Neuronal stem cell (in vitro differentiated cells): ENCODE results near the gene SPSB1.
A peak's percentile ranks its signal among the peaks of the same experiment; 100 is the strongest.

ENCODE experiments used
- DNase-seq: peaks from one replicate; pipeline ENCODE4 v3.0.0-alpha.2; 2013; ENCODE audit warnings: low spot score
- H2AFZ ChIP-seq: one replicate; pipeline ENCODE4 v1.6.1; 2013; ENCODE audit warnings: mild to moderate bottlenecking, low read length, inconsistent platforms
- H2AK5ac ChIP-seq: 2 replicates; pipeline ENCODE4 v1.6.1; 2013; ENCODE audit warnings: low read depth, mild to moderate bottlenecking, inconsistent platforms, low read length, moderate library complexity, mixed read lengths
- H2BK120ac ChIP-seq: 2 replicates; pipeline ENCODE4 v1.6.1; 2013; ENCODE audit warnings: low read depth, mild to moderate bottlenecking, inconsistent platforms, low read length, moderate library complexity, mixed read lengths
- H2BK12ac ChIP-seq: one replicate; pipeline ENCODE4 v1.6.1; 2013; ENCODE audit warnings: low read length, inconsistent platforms
- H2BK15ac ChIP-seq: 2 replicates; pipeline ENCODE4 v1.6.1; 2013; ENCODE audit warnings: mild to moderate bottlenecking, low read length, inconsistent platforms, mixed read lengths
- H2BK5ac ChIP-seq: one replicate; pipeline ENCODE4 v1.6.1; 2013; ENCODE audit warnings: inconsistent platforms, mild to moderate bottlenecking, low read length, moderate library complexity
- H3K14ac ChIP-seq: one replicate; pipeline ENCODE4 v1.6.1; 2013; ENCODE audit warnings: low read length, inconsistent platforms
- H3K18ac ChIP-seq: 2 replicates; pipeline ENCODE4 v1.6.1; 2013; ENCODE audit warnings: low read length, inconsistent platforms
- H3K23ac ChIP-seq: 2 replicates; pipeline ENCODE4 v1.6.1; 2013; ENCODE audit warnings: low read depth, mild to moderate bottlenecking, mixed read lengths, low read length, inconsistent platforms; ENCODE audit not compliant: poor library complexity
- H3K27ac ChIP-seq: replicated peaks from 3 replicates; pipeline ENCODE4 v1.5.1; 2013; ENCODE audit warnings: low read length, inconsistent platforms
- H3K27me3 ChIP-seq, 3 experiments: 2 replicates each; pipeline ENCODE4 v1.6.1; 2013; ENCODE audit warnings: low read length in 3 of 3, mild to moderate bottlenecking in 2 of 3, inconsistent platforms in 1 of 3, low read depth in 1 of 3, mixed read lengths in 1 of 3, moderate library complexity in 1 of 3; ENCODE audit not compliant: control insufficient read depth in 3 of 3, insufficient read depth in 3 of 3
- H3K36me3 ChIP-seq, 2 donors: replicated peaks in 1 of 2; 2 replicates each; pipeline ENCODE4 v1.6.1; 2013; ENCODE audit warnings: low read length in 2 of 2; ENCODE audit not compliant: control insufficient read depth in 2 of 2, insufficient read depth in 2 of 2
- H3K4ac ChIP-seq: 2 replicates; pipeline ENCODE4 v1.6.1; 2013; ENCODE audit warnings: inconsistent platforms, mild to moderate bottlenecking, low read length, moderate library complexity
- H3K4me1 ChIP-seq, 2 donors: 1 replicate in 1 of 2; 2 replicates in 1 of 2; pipeline ENCODE4 v1.6.1; 2013; ENCODE audit warnings: low read length in 2 of 2, low read depth in 1 of 2; ENCODE audit not compliant: control insufficient read depth in 2 of 2, insufficient read depth in 1 of 2
- H3K4me2 ChIP-seq: one replicate; pipeline ENCODE4 v1.6.1; 2013; ENCODE audit warnings: mild to moderate bottlenecking, low read length, inconsistent platforms; ENCODE audit not compliant: insufficient read depth, poor library complexity, severe bottlenecking
- H3K4me3 ChIP-seq, 2 donors: 2 replicates each; pipeline ENCODE4 v1.5.1; 2013; ENCODE audit warnings: low read length in 2 of 2, mild to moderate bottlenecking in 2 of 2, inconsistent platforms in 1 of 2, moderate library complexity in 1 of 2
- H3K79me1 ChIP-seq: one replicate; pipeline ENCODE4 v1.6.1; 2013; ENCODE audit warnings: low read depth, mild to moderate bottlenecking, inconsistent platforms, low read length, moderate library complexity
- H3K9ac ChIP-seq: one replicate; pipeline ENCODE4 v1.6.1; 2013; ENCODE audit warnings: mild to moderate bottlenecking, low read depth, low read length, inconsistent platforms; ENCODE audit not compliant: poor library complexity
- H3K9me3 ChIP-seq, 2 donors: replicated peaks in 1 of 2; 2 replicates each; pipeline versions ENCODE3 to v1.6.1; 2013; ENCODE audit warnings: low read length in 2 of 2, mild to moderate bottlenecking in 2 of 2, inconsistent platforms in 1 of 2, low read depth in 1 of 2, mixed read lengths in 1 of 2, moderate library complexity in 1 of 2; ENCODE audit not compliant: control insufficient read depth in 2 of 2, insufficient read depth in 1 of 2
- H4K8ac ChIP-seq: one replicate; pipeline ENCODE4 v1.6.1; 2013; ENCODE audit warnings: low read depth, mild to moderate bottlenecking, inconsistent platforms, low read length, moderate library complexity
- H4K91ac ChIP-seq: one replicate; pipeline ENCODE4 v1.6.1; 2013; ENCODE audit warnings: low read length, low read depth, mild to moderate bottlenecking, inconsistent platforms; ENCODE audit not compliant: poor library complexity
- whole genome bisulfite sequencing, 2 donors: extraction: QIAGEN DNeasy Blood & Tissue Kit; methylation state at CpG; one replicate each; pipeline ENCODE4 v1.1.7; 2013; ENCODE audit warnings: missing lambda C conversion rate in 2 of 2, mixed read lengths in 1 of 2; ENCODE audit not compliant: insufficient read length in 2 of 2, insufficient replicate concordance in 1 of 2; ENCODE audit errors: extremely low coverage in 2 of 2; 5-methylcytosine and 5-hydroxymethylcytosine counted together

Gene SPSB1

DNA sequence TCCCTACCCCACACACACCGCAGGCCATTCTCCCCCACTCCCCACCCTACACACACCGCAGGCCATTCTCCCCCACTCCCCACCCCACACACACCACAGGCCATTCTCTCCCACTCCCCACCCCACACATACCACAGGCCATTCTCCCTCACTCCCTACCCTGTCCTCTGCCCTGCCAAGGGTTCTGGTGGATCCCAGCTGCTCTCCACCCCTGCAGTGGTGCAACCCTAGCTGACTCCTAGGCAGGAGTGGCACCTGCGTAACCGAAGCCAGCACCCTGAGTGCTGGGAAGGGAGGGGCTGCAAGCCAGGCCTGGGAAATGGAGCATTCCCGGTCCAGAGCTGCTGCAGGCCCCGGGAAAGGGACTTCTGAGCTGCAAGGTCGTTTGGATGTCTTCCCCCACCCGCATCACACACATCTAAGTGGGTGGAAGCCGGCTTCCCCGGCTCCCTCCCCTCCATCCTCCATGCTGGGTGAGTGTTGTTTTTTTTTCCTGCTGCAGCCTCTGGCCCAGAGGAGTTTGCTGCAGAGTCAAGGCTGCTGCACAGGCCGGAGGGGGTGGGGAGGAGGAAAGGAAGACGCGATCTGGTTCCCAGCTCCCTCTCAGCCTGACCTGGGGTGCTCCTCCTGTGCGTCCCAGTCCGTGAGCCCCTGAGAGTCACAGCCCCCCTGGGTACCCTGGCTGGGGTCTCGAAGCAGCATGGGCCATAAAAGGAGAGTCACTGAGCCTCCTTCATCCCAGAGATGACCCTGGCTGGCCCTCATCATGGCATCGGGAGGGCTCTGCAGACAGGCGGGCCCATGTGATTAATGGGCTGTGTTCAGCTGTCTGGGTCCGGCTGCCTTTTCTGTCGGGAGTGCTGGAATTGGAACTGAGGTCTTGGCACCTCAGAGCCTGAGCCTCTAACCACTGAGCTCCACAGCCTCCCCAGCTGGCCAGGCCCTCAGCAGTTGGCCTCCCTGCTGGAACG lies 42.0 kb upstream of the SPSB1 start:
- H3K23ac ChIP-seq, result peak overlapping the region; percentile 76
- no CpG with 5 or more reads among the region's 21 CpGs for WGBS, 2 donors
- peak overlapping the region; percentile 60 for H2AK5ac ChIP-seq
- H3K4me1 ChIP-seq, result peaks cover 41 to 43% of the 10 kb centered on the region in 2 donors
- DNase-seq, result no peak
- H3K14ac ChIP-seq, result peak overlapping the region; percentile 95
- peak overlapping the region; percentile 1 for H3K27ac ChIP-seq
- peak overlapping the region; percentile 93 for H2BK5ac ChIP-seq
- H2AFZ ChIP-seq, result no peak overlapping the region
- H2BK12ac ChIP-seq, result peak overlapping the region; percentile 98
- peak overlapping the region; percentile 39 for H3K4ac ChIP-seq
- no peaks in the 10 kb centered on the region for H3K9me3 ChIP-seq
- H3K9ac ChIP-seq, result peak overlapping the region; percentile 80
- H2BK120ac ChIP-seq, result peak overlapping the region; percentile 58
- H4K91ac ChIP-seq, result peak overlapping the region; percentile 56
- peak overlapping the region; percentile 94 for H2BK15ac ChIP-seq
- H3K36me3 ChIP-seq, result peaks cover 0 to 17% of the 10 kb centered on the region in 2 donors
- no peak overlapping the region for H3K4me2 ChIP-seq
- no peaks in the 10 kb centered on the region for H3K27me3 ChIP-seq
- no peak overlapping the region for H4K8ac ChIP-seq
- H3K18ac ChIP-seq, result peak overlapping the region; percentile 29
- no peak overlapping the region for H3K4me3 ChIP-seq
- H3K79me1 ChIP-seq, result no peaks in the 10 kb centered on the region

DNA sequence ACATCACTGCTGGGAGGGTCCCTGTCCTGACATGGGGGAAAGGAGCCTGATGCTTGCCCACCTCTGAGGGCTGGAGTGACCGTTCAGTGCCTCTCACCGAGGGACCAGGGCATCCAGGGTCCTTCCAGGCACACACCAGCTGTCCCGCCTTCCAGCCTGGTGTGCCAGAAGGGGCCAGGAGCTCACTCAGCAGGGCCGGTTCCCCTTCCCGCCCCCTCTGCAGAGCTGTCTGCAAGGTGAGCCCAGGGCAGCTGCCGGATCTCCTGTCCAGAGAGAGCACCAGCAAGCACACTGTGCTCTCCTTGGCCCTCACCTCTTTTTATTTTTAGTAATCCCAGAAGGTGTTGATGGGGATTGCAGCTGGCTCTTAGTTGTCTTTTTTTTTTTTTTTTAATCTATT lies 41.2 kb upstream of the SPSB1 start:
- H3K27ac ChIP-seq, result no peak overlapping the region
- peak overlapping the region; percentile 94 for H2BK15ac ChIP-seq
- H2BK120ac ChIP-seq, result peak overlapping the region; percentile 58
- peak overlapping the region; percentile 60 for H2AK5ac ChIP-seq
- peaks cover 42 to 43% of the 10 kb centered on the region in 2 donors for H3K4me1 ChIP-seq
- peak overlapping the region; percentile 51 for H3K14ac ChIP-seq
- no peak overlapping the region for H2AFZ ChIP-seq
- H3K4me3 ChIP-seq, result no peak overlapping the region
- H3K27me3 ChIP-seq, result no peaks in the 10 kb centered on the region
- no CpG with 5 or more reads among the region's 6 CpGs for WGBS, 2 donors
- peak overlapping the region; percentile 99 for H2BK12ac ChIP-seq
- H3K4me2 ChIP-seq, result no peak overlapping the region
- H3K4ac ChIP-seq, result no peak overlapping the region
- H3K79me1 ChIP-seq, result no peaks in the 10 kb centered on the region
- H2BK5ac ChIP-seq, result peak overlapping the region; percentile 93
- H4K91ac ChIP-seq, result no peak overlapping the region
- no peaks in the 10 kb centered on the region for H3K9me3 ChIP-seq
- DNase-seq, result no peak
- no peak overlapping the region for H4K8ac ChIP-seq
- H3K36me3 ChIP-seq, result peaks cover 0 to 13% of the 10 kb centered on the region in 2 donors
- H3K23ac ChIP-seq, result peak overlapping the region; percentile 22
- peak overlapping the region; percentile 80 for H3K9ac ChIP-seq
- peak overlapping the region; percentile 87 for H3K18ac ChIP-seq

DNA sequence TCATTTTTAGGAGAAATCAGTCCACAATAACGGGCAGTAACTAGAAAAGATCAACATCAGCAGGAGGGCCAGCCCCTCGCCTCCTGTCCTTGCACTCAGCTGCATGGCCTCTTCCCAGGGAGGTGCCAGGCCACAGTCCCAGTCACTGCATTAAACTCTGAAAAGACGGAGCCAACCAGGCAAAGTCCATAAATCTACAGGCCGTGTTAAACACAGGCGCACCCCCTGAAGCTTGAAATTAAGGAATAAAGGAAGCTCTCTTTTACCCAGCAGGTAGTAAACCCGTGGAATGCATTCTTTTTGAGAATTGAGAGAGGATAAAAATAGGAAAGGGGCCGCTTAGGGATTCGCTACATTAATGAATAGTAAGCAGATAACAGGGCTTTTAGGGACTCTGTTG lies 39.7 kb upstream of the SPSB1 start:
- H3K4me2 ChIP-seq, result peak overlapping the region; percentile 58
- no peak overlapping the region for H2BK12ac ChIP-seq
- H3K36me3 ChIP-seq, result no peaks in the 10 kb centered on the region
- H3K4ac ChIP-seq, result no peak overlapping the region
- peak; percentile 83 for DNase-seq
- no peak overlapping the region for H2BK5ac ChIP-seq
- H4K8ac ChIP-seq, result no peak overlapping the region
- no peak overlapping the region for H2AFZ ChIP-seq
- H2BK120ac ChIP-seq, result no peak overlapping the region
- H2BK15ac ChIP-seq, result no peak overlapping the region
- peaks cover under 1% of the 10 kb centered on the region in 2 donors for H3K9me3 ChIP-seq
- H3K23ac ChIP-seq, result no peak overlapping the region
- H2AK5ac ChIP-seq, result no peak overlapping the region
- no peaks in the 10 kb centered on the region for H3K27me3 ChIP-seq
- no peak overlapping the region for H3K18ac ChIP-seq
- no peak overlapping the region for H4K91ac ChIP-seq
- peak overlapping the region; percentile 68 for H3K27ac ChIP-seq
- WGBS, 2 donors, result no CpG with 5 or more reads among the region's 8 CpGs
- H3K9ac ChIP-seq, result no peak overlapping the region
- H3K14ac ChIP-seq, result no peak overlapping the region
- peaks cover 42 to 43% of the 10 kb centered on the region in 2 donors for H3K4me1 ChIP-seq
- H3K79me1 ChIP-seq, result no peaks in the 10 kb centered on the region
- H3K4me3 ChIP-seq, result no peak overlapping the region

DNA sequence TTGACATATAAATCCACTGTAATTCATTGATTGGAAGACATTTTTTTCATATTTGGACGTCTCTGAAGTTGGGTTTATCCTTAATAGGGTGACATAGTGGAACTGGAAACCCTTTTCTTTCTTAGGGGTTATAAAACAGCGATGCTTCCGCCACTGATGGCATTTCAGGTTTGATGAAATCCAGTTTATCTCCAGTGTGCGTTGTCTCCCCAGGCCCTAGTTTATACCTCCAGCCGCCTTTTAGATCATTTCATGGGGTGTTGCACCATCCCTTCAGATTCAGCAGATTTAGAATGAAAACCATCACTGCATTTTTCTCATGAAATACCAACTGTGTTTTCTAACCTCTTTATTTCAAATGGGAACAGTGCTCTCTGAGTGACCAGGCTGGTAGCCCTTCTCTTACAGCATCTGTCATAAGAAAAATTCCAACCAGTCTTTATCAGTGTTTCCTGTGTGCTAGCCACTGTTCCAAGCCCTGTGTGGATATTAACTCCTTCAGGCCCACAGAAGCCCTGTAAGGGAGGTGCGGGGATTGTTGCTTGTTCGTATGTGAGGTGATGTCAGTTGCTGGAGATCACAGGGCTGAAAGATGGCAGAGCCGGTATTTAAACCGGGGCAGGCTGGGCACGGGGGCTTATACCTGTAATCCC lies 39.1 kb upstream of the SPSB1 start:
- no peak overlapping the region for H3K4ac ChIP-seq
- peaks cover 0 to 4% of the 10 kb centered on the region in 2 donors for H3K36me3 ChIP-seq
- H2BK15ac ChIP-seq, result no peak overlapping the region
- no peak overlapping the region for H3K9ac ChIP-seq
- H3K4me1 ChIP-seq, result peaks cover 42 to 43% of the 10 kb centered on the region in 2 donors
- no peak overlapping the region for H3K4me3 ChIP-seq
- H3K18ac ChIP-seq, result peak overlapping the region; percentile 68
- no CpG with 5 or more reads among the region's 10 CpGs for WGBS, 2 donors
- H3K14ac ChIP-seq, result no peak overlapping the region
- no peak overlapping the region for H2BK5ac ChIP-seq
- no peak overlapping the region for H2BK120ac ChIP-seq
- no peak overlapping the region for H4K8ac ChIP-seq
- no peak overlapping the region for H3K4me2 ChIP-seq
- no peak overlapping the region for H2AK5ac ChIP-seq
- H3K9me3 ChIP-seq, result peaks cover 2 to 7% of the 10 kb centered on the region in 2 donors
- H4K91ac ChIP-seq, result no peak overlapping the region
- no peak overlapping the region for H2BK12ac ChIP-seq
- H2AFZ ChIP-seq, result no peak overlapping the region
- no peak for DNase-seq
- peak overlapping the region; percentile 53 for H3K27ac ChIP-seq
- H3K23ac ChIP-seq, result no peak overlapping the region
- H3K79me1 ChIP-seq, result peaks cover 4% of the 10 kb centered on the region
- H3K27me3 ChIP-seq, result no peaks in the 10 kb centered on the region
